GM19397 (cell line): ENCODE data around the gene CCL28.
"Not testable (repeated sequence)": the region's sequence is repeated elsewhere in the genome, so short reads cannot be mapped to it uniquely, and the experiment has no call there.

Source experiments
- ATAC-seq: cut with Tn5 transposase; IDR thresholded peaks from one replicate; pipeline ENCODE4 v1.9.1; 2021; ENCODE audit warnings: mild to moderate bottlenecking, moderate library complexity; ENCODE audit not compliant: unreplicated experiment

The CCL28 gene

GRCh38 chr5:43411495-43411894 lies 696 bp downstream of the CCL28 start:
- ATAC-seq, result no peak

GRCh38 chr5:43410414-43410813 lies 1.8 kb downstream of the CCL28 start:
- ATAC-seq, result no peak

DNA sequence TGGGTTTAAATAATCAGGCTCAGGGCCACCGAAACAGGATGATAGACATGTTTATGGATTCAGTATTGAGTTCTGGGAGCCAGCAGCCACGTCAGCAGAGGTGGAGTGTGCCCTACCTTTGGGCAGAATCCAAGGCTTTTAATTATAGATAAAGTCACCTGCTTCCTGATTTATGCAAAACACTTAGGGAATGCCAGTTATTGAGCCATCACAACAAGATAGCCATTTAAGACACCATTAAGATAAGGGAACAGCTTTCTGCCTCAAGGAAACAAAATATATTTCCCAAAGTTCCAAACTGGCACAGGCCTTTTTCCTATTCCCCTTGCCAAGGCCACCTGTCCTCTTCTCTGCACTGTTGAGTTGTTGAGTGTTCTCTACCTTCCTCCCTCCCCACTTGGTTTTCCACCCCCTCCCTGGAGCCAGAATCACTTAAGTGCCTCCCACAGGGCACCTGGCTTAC lies 2.4 kb downstream of the CCL28 start:
- ATAC-seq, result no peak

DNA sequence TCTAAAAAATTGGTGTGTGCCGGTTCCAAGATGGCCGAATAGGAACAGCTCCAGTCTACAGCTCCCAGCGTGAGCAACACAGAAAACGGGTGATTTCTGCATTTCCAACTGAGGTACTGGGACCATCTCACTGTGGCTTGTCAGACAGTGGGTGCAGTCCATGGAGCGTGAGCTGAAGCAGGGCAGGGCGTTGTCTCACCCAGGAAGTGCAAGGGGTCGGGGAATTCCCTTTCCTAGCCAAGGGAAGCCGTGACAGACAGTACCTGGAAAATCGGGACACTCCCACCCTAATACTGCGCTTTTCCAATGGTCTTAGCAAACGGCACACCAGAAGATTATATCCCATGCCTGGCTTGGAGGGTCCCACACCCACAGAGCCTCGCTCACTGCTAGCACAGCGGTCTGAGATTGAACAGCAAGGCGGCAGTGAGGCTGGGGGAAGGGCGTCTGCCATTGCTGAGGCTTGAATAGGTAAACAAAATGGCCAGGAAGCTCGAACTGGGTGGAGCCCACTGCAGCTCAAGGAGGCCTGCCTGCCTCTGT lies 9.6 kb downstream of the CCL28 start:
- ATAC-seq, result not testable (repeated sequence)

DNA sequence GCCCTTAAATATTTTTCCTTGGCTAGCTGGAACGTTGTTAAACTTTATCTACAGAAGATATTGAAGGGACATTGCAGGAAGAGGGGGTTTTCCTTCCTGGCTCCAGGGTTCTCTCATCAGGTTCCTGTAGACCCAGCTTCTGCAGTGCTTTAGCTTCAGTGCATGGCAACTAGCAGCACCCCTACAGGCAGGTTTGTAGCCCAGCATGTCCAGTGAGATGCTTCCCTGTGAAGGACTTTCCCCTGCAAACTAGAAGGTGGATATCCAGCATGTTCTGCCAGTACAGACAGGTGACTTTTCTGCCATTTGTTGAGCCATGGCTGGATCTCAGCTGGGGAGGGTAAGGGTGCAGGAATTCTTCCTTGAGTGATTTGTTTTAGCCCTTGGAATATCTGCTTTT lies 10.4 kb downstream of the CCL28 start:
- ATAC-seq, result no peak

DNA sequence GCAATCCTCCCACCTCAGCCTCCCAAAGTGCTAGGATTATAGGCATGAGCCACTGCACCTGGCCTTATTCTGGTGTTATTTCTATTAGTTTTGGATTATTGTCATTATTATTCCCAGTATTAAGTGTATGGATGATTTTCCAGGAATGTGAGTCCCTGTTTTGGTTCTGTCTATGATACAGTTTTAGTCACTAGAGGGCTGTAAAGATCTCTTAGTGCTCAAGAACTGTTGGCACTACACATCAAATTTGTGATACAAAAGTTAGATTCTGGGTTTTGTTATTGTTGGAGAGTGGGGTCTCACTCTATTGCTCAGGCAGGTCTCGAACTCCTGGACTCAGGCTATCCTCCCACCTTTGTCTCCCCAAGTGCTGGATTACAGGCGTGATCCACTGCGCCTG lies 12.1 kb downstream of the CCL28 start:
- no peak for ATAC-seq

DNA sequence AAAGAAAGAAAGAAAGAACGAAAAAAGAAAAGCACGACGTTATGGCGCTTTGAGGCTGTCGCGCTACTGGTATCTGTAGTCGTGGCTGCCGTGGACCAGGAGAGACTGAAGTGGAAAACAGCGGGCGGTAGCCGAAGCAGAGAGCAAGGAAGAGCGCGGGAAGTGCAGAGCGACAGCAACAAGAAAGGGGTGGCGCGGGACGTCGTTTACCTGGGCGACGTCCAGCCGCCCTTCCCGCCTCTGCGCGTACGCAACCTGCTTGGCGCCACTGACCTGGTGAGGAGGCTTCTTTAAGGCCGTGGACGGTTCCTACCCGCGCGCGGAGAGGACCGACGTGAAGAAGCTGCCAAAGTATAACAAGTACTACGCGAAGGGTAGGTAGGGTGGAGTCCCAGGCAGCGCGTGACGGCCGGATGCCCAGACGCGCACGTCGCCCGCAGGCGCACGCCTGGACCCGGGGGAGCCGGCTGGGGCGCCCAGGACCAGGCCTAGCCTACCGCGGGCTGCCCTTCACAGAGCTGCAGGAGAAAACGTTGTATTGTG lies 15.4 kb downstream of the CCL28 start:
- peak; percentile 98 for ATAC-seq

- no peak for ATAC-seq
Observed at GRCh38 chr5:43390471-43390870, 21.7 kb downstream of the CCL28 start.

DNA sequence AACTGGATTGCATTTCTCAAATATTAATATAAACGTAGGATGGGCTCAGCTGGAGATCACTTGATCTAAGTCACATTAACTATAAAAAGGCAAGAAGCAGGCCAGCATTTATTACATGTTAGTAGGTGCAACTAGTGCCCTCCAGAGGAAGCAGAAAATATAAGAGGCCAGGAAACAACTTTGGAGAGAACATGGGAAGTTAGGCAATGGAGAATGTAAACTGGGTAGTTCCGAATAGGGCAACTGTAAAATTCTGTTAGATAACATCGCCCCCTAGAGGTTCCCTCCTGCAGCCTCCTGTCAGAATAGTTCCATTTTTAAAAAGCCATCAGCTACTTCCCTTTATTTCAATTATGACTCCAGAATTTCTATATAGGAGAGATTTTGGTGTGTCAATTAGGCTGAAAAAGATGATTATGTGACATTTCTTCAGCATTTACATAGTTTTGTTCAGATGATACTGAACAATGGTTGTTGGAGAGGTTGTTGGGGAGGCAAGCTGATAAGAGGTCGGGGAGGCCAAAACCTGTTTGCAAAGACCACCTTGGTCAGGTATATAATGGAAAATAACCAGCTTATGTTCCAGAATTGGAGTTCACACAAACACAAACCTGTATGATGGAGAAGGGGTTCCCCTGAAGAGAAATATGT lies 22.4 kb downstream of the CCL28 start:
- ATAC-seq, result peak; percentile 53

DNA sequence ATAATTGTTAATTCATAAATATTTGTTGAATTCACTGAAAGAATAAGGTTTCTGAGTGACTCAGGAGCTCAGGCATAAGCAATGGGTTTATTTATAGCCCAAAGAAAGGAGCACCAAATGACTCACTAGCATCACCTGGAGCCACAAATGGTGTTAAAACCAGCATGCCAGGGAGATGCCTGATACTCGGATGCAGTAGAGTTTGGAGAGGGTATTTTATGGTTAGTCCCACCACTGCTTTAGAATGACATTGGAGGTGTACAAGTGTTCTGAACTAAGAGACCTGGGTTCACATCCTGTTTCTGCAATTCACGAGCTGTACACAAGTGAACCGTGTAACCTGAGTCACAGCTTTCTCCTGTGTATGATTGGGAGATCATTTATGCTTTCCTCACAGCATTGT lies 25.2 kb downstream of the CCL28 start:
- no peak for ATAC-seq

DNA sequence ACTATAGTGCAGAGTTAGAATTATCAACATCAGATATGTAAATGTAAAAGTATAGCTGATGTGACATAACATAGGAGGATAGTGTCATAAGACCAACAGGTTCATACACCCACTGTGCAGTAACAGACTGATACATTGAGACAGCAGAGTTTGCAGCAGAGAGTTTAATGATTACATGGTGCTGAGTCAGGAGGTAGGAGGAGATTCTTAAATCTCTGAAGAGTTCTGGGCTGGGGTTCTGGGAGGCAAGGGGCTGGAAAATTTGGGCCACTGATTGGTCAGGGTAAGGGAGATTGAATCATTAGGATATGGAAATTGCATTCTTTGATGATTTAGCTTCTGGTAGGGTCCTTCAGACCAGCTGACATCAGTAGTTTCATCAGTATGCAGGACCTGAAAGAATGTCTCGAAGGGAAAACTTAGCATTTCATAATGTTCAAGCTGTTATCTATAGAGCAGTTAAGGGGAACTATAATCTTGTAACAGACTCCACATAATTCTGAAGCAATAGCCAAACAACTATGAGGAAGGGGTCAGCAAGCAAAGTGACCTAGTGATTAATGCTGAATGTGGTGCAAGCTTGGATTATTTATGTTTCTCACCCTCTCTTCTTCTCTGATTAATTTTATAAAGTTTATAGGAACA lies 35.6 kb downstream of the CCL28 start:
- no peak for ATAC-seq

DNA sequence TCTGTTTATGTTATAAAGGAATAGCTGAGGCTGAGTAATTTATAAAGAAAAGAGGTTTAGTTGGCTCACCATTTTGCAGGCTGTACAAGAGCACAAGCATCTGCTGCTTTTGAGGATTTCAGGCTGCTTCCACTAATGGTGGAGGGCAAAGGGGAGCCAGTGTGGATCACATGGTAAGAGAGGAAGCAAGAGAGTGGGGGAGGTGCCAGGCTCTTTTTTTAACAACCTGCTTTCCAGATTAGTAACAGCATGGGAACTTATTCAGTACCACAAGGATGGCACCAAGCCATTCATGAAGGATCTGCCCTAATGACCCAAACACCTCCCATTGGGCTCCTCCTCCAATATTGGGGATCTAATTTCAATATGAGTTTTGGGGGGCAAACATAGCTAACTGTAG lies 40.4 kb downstream of the CCL28 start:
- ATAC-seq, result no peak

GRCh38 chr5:43370352-43370751 lies 41.8 kb downstream of the CCL28 start:
- ATAC-seq, result no peak

DNA sequence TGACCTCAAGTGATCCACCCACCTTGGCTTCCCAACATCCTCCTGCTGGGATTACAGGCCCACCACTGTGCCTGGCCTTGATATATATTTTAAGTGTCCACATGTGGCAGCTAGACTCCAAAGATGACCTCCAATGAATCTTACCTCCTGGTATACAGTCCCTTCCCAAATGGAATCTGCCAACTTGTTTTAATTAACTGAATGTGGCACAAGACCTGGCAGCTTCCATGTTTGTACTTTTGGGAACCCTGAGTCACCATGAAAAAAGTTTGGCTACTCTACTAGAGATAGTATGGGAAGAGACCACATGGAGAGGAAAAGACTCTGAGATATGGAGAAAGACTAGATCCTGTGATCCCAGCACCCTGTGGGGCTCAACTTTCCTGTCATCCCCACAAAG lies 42.5 kb downstream of the CCL28 start:
- no peak for ATAC-seq

GRCh38 chr5:43367909-43368669 lies 44.1 kb downstream of the CCL28 start:
- no peak for ATAC-seq

GRCh38 chr5:43367453-43367852 lies 44.7 kb downstream of the CCL28 start:
- ATAC-seq, result no peak

GRCh38 chr5:43366680-43367246 lies 45.4 kb downstream of the CCL28 start:
- not testable (repeated sequence) for ATAC-seq

DNA sequence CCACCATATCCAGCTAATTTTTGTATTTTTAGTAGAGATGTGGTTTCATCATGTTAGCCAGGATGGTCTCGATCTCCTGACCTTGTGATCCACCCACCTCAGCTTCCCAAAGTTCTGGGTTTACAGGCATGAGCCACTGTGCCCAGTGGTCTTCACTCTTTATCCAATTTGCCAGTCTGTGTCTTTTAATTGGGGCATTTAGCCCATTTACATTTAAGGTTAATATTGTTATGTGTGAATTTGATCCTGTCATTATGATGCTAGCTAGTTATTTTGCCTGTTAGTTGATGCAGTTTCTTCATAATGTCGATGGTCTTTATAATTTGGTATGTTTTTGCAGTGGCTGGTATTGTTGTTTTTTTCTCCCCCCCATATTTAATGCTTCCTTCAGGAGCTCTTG lies 47.0 kb downstream of the CCL28 start:
- not testable (repeated sequence) for ATAC-seq

GRCh38 chr5:43363445-43364152 lies 48.6 kb downstream of the CCL28 start:
- ATAC-seq, result no peak

DNA sequence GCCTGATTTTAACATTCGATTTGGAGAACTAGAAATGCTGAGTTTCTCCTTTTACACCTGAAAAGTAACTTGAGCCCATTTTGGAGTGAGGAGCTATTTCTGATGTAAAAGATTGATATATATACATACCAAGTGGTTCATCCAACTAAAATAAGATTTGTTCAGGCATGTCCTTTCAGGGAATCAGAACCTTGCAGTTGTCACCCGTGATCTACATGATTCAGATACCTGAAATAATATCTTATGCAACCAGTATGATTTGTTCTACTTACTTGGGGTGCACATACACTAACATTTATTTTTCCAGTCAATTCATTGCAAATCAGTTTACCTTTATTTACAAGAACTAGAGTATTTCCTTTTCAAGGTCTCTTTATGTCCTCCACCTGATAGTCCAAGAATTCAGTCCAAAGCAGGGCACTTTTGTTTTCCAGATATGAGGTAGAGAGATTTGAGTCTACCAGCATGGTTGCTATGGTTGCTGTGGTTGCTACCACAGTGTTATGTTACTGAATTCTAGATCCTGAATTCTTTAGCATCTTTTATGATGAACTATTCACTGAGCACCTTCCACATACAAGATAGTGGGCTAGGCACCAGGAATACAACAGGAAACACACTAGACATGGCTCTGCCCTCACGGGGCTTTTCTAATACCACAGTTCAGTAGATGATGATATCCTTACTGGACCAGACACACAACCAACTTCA lies 49.3 kb downstream of the CCL28 start:
- ATAC-seq, result no peak
